Gastroesophageal sphincter (tissue), 3 donors: ENCODE measurements around the gene GDF7.

Experiments
- EP300 ChIP-seq: sonication (generic); formaldehyde crosslinking; IDR thresholded peaks from one replicate; pipeline ENCODE4 v1.6.1; 2017; ENCODE audit warnings: antibody characterized with exemption, mild to moderate bottlenecking
- POLR2A ChIP-seq, 2 donors: fragments of 450-650 bp; IDR thresholded peaks; one replicate each; pipeline ENCODE4 v1.6.1; 2017; ENCODE audit warnings: antibody characterized with exemption in 2 of 2, mild to moderate bottlenecking in 2 of 2, moderate library complexity in 1 of 2
- TF ChIP-seq, protein P1 (sequence below), 4 experiments: fragments of 200-600 bp in 2 of 4; fragments of 450-650 bp in 2 of 4; sonication (generic) in 1 of 4; IDR thresholded peaks; one replicate each; pipeline ENCODE4 v1.5.1; 2017 to 2019; ENCODE audit warnings: antibody characterized with exemption in 4 of 4, mild to moderate bottlenecking in 2 of 4, moderate library complexity in 2 of 4

DNA sequence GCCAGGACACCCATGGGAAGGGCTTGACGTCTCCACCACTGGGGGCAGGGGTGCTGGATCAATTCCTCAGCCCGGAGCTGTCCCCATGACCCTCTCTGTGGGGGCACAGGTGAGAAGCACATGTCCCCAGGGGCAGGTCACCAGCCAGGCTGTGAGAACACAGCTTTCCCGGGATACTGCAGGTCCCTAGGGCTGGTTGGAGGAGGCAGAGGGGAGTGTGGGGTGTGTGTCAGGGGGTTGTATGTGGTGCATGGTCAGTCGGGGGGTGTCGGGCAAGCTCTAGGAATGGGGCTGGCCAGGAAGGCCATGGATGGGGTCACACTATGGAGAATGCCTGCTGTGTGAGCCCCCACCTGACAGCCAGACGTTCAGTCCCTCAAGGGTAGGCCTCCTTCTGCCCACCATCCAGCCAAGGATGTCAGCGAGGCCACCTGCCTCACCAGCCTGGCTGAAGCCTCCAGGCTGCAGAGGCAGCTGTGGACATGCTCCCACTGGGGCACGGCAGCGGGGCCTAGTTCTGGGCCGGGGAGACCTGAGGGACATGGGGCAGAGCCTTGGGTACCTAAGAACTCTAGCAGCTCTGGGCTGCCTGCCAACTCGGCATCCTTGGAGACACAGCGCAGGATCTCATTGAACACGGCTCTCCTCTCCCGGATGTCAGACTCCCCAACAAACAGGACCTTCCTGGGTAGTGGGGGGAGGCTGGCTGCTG, 26.4 kb upstream of the GDF7 start:
- TF ChIP-seq, protein P1, sequence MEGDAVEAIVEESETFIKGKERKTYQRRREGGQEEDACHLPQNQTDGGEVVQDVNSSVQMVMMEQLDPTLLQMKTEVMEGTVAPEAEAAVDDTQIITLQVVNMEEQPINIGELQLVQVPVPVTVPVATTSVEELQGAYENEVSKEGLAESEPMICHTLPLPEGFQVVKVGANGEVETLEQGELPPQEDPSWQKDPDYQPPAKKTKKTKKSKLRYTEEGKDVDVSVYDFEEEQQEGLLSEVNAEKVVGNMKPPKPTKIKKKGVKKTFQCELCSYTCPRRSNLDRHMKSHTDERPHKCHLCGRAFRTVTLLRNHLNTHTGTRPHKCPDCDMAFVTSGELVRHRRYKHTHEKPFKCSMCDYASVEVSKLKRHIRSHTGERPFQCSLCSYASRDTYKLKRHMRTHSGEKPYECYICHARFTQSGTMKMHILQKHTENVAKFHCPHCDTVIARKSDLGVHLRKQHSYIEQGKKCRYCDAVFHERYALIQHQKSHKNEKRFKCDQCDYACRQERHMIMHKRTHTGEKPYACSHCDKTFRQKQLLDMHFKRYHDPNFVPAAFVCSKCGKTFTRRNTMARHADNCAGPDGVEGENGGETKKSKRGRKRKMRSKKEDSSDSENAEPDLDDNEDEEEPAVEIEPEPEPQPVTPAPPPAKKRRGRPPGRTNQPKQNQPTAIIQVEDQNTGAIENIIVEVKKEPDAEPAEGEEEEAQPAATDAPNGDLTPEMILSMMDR (IDR thresholded peaks at IDR 0.05) = no peak
- TF ChIP-seq POLR2A (IDR thresholded peaks at IDR 0.05) (no peak), EP300 (no peak)
